PC-3 (cell line): ENCODE results near the gene UACA.

Source experiments
- EZH2 ChIP-seq: fragments of 300-600 bp; sonication (generic); IDR thresholded peaks from one replicate; pipeline ENCODE4 v1.6.1; 2017; ENCODE audit warnings: antibody characterized with exemption, mild to moderate bottlenecking, low read length; ENCODE audit not compliant: unreplicated experiment
- EZH2phosphoT487 ChIP-seq: fragments of 300-600 bp; sonication (generic); IDR thresholded peaks from 2 replicates; pipeline ENCODE4 v1.6.1; 2018; ENCODE audit warnings: mild to moderate bottlenecking, antibody characterized with exemption, low read length, borderline replicate concordance
- TF ChIP-seq, protein P1 (sequence below): fragments of 300-600 bp; sonication (generic); conservative IDR thresholded peaks from 2 replicates; pipeline ENCODE4 v1.5.1; 2017; ENCODE audit warnings: antibody characterized with exemption, low read depth, mild to moderate bottlenecking, low read length

DNA sequence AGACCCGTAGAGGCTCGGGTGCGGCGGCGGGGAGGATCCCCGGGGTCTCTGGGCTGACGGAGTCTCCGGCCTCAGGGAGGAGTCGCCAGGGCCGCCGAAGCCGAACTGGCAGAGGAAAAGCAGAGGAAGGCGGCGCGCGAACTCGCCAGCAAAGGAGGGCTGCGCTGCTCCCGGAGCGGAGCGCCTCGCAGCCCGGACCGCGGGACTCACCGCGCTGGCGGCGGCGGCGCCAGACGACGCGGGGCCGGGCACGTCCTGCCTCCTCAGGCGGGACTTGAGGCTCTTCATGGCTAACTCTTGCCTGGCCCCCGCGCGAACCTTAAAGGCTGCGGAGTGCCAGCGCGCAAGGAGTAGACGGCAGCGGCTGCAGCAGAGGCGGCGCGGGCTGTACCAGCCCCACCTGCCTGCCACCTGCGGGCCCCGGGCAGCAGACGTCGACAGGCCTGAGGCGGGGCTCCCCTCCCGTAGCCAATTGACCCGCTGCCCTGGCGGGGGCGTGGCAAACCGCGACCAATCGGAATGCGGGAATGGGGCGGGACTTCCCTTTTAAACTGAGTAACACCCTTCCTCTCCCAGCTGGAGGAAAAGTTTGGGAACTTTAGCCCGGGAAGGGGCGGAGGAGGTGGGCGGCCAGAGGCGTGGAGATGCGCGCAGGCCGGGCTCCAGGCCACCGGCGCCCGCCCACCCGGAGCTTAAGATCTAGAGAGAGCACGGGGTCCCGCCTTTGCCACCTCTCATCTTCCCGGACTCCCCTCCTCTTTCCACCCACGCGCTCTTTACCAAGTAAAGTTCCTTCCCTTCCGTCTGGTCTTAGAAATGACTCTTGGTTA, at the start of gene UACA:
- TF ChIP-seq, protein P1, sequence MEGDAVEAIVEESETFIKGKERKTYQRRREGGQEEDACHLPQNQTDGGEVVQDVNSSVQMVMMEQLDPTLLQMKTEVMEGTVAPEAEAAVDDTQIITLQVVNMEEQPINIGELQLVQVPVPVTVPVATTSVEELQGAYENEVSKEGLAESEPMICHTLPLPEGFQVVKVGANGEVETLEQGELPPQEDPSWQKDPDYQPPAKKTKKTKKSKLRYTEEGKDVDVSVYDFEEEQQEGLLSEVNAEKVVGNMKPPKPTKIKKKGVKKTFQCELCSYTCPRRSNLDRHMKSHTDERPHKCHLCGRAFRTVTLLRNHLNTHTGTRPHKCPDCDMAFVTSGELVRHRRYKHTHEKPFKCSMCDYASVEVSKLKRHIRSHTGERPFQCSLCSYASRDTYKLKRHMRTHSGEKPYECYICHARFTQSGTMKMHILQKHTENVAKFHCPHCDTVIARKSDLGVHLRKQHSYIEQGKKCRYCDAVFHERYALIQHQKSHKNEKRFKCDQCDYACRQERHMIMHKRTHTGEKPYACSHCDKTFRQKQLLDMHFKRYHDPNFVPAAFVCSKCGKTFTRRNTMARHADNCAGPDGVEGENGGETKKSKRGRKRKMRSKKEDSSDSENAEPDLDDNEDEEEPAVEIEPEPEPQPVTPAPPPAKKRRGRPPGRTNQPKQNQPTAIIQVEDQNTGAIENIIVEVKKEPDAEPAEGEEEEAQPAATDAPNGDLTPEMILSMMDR, result no peak
- TF ChIP-seq EZH2, result no peak
- no peak for TF ChIP-seq EZH2phosphoT487
